Measurements from ENCODE around the gene CAMTA1. TPM values are rescaled to one million over a fixed set of nuclear protein-coding genes. Genes with fewer than 3 reads are reported as not detected.

Gene CAMTA1
- total RNA-seq, 1 experiment from 2014 or later = 69.5 TPM

- TF ChIP-seq TCF7L2 (IDR thresholded peaks at IDR 0.05; ENCODE audit: borderline replicate concordance, extremely low read depth, insufficient read depth, insufficient read length) = no peak
Observed at GRCh38 chr1:6802893-6803292, 17.6 kb downstream of the CAMTA1 start (continued).

- Histone ChIP-seq H3K79me2 (ENCODE audit: insufficient read depth, low read length) (peaks cover 87% of the 10 kb centered on the region), H3K4me3 (replicated peaks in 1 of 2; ENCODE audit: low read depth in 1 of 2, low read length in 2 of 2) (no peak overlapping the region), H3K9me2 (ENCODE audit: insufficient read depth) (no peaks in the 10 kb centered on the region), H3K4me2 (ENCODE audit: low read length) (no peak overlapping the region), H3K27me3 (ENCODE audit: insufficient read depth, low read length) (no peaks in the 10 kb centered on the region), H4K20me1 (ENCODE audit: insufficient read depth) (peaks cover 7% of the 10 kb centered on the region; the same call in 1 of the 2 replicates), H2AFZ (ENCODE audit: low read depth, low read length, poor library complexity, severe bottlenecking) (no peak overlapping the region), H3K4me1 (ENCODE audit: control insufficient read depth in 1 of 2, insufficient read depth in 2 of 2, low read length in 2 of 2) (no peaks in the 10 kb centered on the region), H3K9me3 (ENCODE audit: control insufficient read depth in 1 of 2, insufficient read depth in 1 of 2, low read depth in 1 of 2, low read length in 2 of 2) (no peaks in the 10 kb centered on the region), H3K9ac (ENCODE audit: low read length) (no peak overlapping the region), H3K36me3 (ENCODE audit: control insufficient read depth in 1 of 2, insufficient read depth in 2 of 2, low read length in 2 of 2) (no peaks in the 10 kb centered on the region), H3K27ac (ENCODE audit: low read depth, low read length) (no peak overlapping the region)
- no peak for ATAC-seq
- TF ChIP-seq EZH2 (IDR thresholded peaks at IDR 0.05) (no peak), CTCF (IDR thresholded peaks at IDR 0.05 in 2 of 3, conservative IDR thresholded peaks at IDR 0.05 in 1 of 3; ENCODE audit: borderline replicate concordance in 1 of 3, insufficient read depth in 1 of 3, low read depth in 2 of 3, low read length in 2 of 3) (no peak), FOSL1 (IDR thresholded peaks at IDR 0.05; ENCODE audit: low read depth) (no peak), CEBPB (IDR thresholded peaks at IDR 0.05; ENCODE audit: low read depth) (no peak), REST (IDR thresholded peaks at IDR 0.05; ENCODE audit: low read depth) (no peak), ZBTB33 (IDR thresholded peaks at IDR 0.05; ENCODE audit: extremely low read depth, insufficient replicate concordance, low read length) (no peak), ATF3 (IDR thresholded peaks at IDR 0.05) (no peak), POLR2A (IDR thresholded peaks at IDR 0.05; ENCODE audit: borderline replicate concordance, extremely low read depth, insufficient read depth, insufficient read length) (no peak), SRF (IDR thresholded peaks at IDR 0.05; ENCODE audit: low read depth) (no peak), ZFX (IDR thresholded peaks at IDR 0.05) (no peak), EZH2phosphoT487 (IDR thresholded peaks at IDR 0.05; ENCODE audit: borderline replicate concordance) (no peak), ELF1 (IDR thresholded peaks at IDR 0.05; ENCODE audit: borderline replicate concordance, low read depth) (no peak), MAX (IDR thresholded peaks at IDR 0.05) (no peak), SP1 (IDR thresholded peaks at IDR 0.05; ENCODE audit: low read depth) (no peak), CBX3 (IDR thresholded peaks at IDR 0.05; ENCODE audit: low read depth) (no peak), YY1 (IDR thresholded peaks at IDR 0.05; ENCODE audit: extremely low read depth, insufficient replicate concordance, low read depth, low read length) (no peak), JUND (IDR thresholded peaks at IDR 0.05) (no peak), ZNF274 (IDR thresholded peaks at IDR 0.05; ENCODE audit: low read depth, low read length) (no peak)
- no peak for DNase-seq (ENCODE audit: low read depth, low spot score)
- CTCF ChIA-PET = interaction anchor here (1.1 kb wide), 1 partner anchor 8 kb away, joined by 3 read pairs; no protein-coding TSS in a partner anchor
- RAD21 ChIA-PET (ENCODE audit: low non-redundant PET in 1 of 2, low total read pairs in 2 of 2, uncharacterized antibody in 2 of 2, unreplicated experiment in 2 of 2) = no interaction called here
- POLR2A ChIA-PET = no interaction called here
- no TSS peak for BruUV-seq (replicated peaks)
- intact Hi-C loops (cut with micrococcal nuclease) = no loop called here
Observed at GRCh38 chr1:6803357-6803756, 18.1 kb downstream of the CAMTA1 start.

All from HCT116 (cell line).